Measurements from ENCODE around the gene VKORC1L1. TPM values are rescaled to one million over a fixed set of nuclear protein-coding genes. Genes with fewer than 3 reads are reported as not detected.
A peak's percentile ranks its signal among the peaks of the same experiment; 100 is the strongest.

Gene VKORC1L1
- total RNA-seq, 1 experiment from 2014 or later = 29.4 TPM

GRCh38 chr7:65912237-65912636 lies 39.4 kb downstream of the VKORC1L1 start:
- Histone ChIP-seq H2BK120ac (ENCODE audit: low read depth, low read length, poor library complexity, severe bottlenecking) (no peak overlapping the region), H3K79me1 (ENCODE audit: insufficient read depth, low read depth, low read length, poor library complexity, severe bottlenecking) (peaks cover 3% of the 10 kb centered on the region), H2BK5ac (ENCODE audit: insufficient read length, low read length) (no peak overlapping the region), H3K23ac (ENCODE audit: insufficient read length, low read depth, low read length) (no peak overlapping the region), H2BK12ac (ENCODE audit: insufficient read length, low read depth, low read length) (no peak overlapping the region), H2AK5ac (ENCODE audit: insufficient read length, low read length) (no peak overlapping the region), H3K4ac (ENCODE audit: low read depth, low read length) (no peak overlapping the region), H4K91ac (ENCODE audit: insufficient read length, low read depth, low read length) (no peak overlapping the region), H2AFZ (ENCODE audit: low read length) (no peak overlapping the region), H3K4me1 (ENCODE audit: insufficient read depth, low read length) (peaks cover 2% of the 10 kb centered on the region; the same call in 1 of the 2 replicates), H3K18ac (ENCODE audit: insufficient read length, low read depth, low read length) (no peak overlapping the region), H4K20me1 (ENCODE audit: control insufficient read depth, insufficient read depth, insufficient read length) (no peaks in the 10 kb centered on the region), H3K56ac (ENCODE audit: insufficient read length, low read depth, low read length) (no peak overlapping the region), H4K5ac (ENCODE audit: insufficient read length, low read depth, low read length) (no peak overlapping the region), H3K79me2 (ENCODE audit: insufficient read depth, low read length) (no peaks in the 10 kb centered on the region), H3T11ph (ENCODE audit: low read length) (no peak overlapping the region), H3K4me2 (ENCODE audit: insufficient read depth, insufficient read length, low read length) (no peak overlapping the region), H3K27ac (ENCODE audit: insufficient read length, low read depth, low read length) (no peak overlapping the region), H3K27me3 (ENCODE audit: insufficient read depth, low read length) (no peaks in the 10 kb centered on the region), H3K9me3 (ENCODE audit: control insufficient read depth, low read depth, low read length) (no peaks in the 10 kb centered on the region), H3K14ac (ENCODE audit: insufficient read depth, low read length) (0 out of 2 replicates have a peak overlapping the region, but pooled peaks have one; percentile 13), H3K23me2 (ENCODE audit: insufficient read length, low read depth, low read length, poor library complexity, severe bottlenecking) (no peaks in the 10 kb centered on the region), H3K9ac (ENCODE audit: extremely low read depth, insufficient read length, low read length) (no peak overlapping the region), H2BK20ac (ENCODE audit: low read depth, low read length, poor library complexity, severe bottlenecking) (no peak overlapping the region), H2BK15ac (ENCODE audit: low read depth, low read length) (no peak overlapping the region), H4K8ac (replicated peaks; ENCODE audit: insufficient read length, low read depth, low read length) (no peak overlapping the region)
- Mint-ChIP-seq H3K4me1 (peaks cover 10 to 18% of the 10 kb centered on the region in 2 experiments), H3K9me3 (no peaks in the 10 kb centered on the region), H3K27me3 (ENCODE audit: low read depth) (no peaks in the 10 kb centered on the region), H3K36me3 (ENCODE audit: insufficient read depth in 1 of 3, low read depth in 3 of 3) (0 out of 7 replicates have a peak, but pooled peaks cover 0 to 2% (median 0%) of the 10 kb centered on the region in 3 experiments), H3K4me3 (no peak overlapping the region), H3K27ac (no peak overlapping the region)
- WGBS (ENCODE audit: extremely low coverage, insufficient read length, low lambda C conversion rate) = no CpG with 5 or more reads among the region's 7 CpGs
- TF ChIP-seq CTCF (conservative IDR thresholded peaks at IDR 0.05) = no peak
- no peak for DNase-seq

Measured in H9 (cell line).